Gastroesophageal sphincter (tissue), 3 donors: Measurements from ENCODE around the gene PDE10A.

Source experiments
- CTCF ChIP-seq, 4 experiments: fragments of 200-600 bp in 2 of 4; fragments of 450-650 bp in 2 of 4; sonication (generic) in 1 of 4; IDR thresholded peaks; one replicate each; pipeline ENCODE4 v1.5.1; 2017 to 2019; ENCODE audit warnings: antibody characterized with exemption in 4 of 4, mild to moderate bottlenecking in 2 of 4, moderate library complexity in 2 of 4
- EP300 ChIP-seq: sonication (generic); formaldehyde crosslinking; IDR thresholded peaks from one replicate; pipeline ENCODE4 v1.6.1; 2017; ENCODE audit warnings: antibody characterized with exemption, mild to moderate bottlenecking
- POLR2A ChIP-seq, 2 donors: fragments of 450-650 bp; IDR thresholded peaks; one replicate each; pipeline ENCODE4 v1.6.1; 2017; ENCODE audit warnings: antibody characterized with exemption in 2 of 2, mild to moderate bottlenecking in 2 of 2, moderate library complexity in 1 of 2
- POLR2AphosphoS5 ChIP-seq: sonication (generic); formaldehyde crosslinking; IDR thresholded peaks from one replicate; pipeline ENCODE4 v1.6.1; 2017; ENCODE audit warnings: antibody characterized with exemption

GRCh38 chr6:165345700-165346099, 317.3 kb downstream of the PDE10A start:
- TF ChIP-seq CTCF (IDR thresholded peaks at IDR 0.05) = no peak
- no peak for TF ChIP-seq POLR2A (IDR thresholded peaks at IDR 0.05)
- no peak for TF ChIP-seq POLR2AphosphoS5
- TF ChIP-seq EP300 = no peak
